Neural cell (in vitro differentiated cells): ENCODE data around the gene BMP4. TPM values are rescaled to one million over a fixed set of nuclear protein-coding genes. Genes with fewer than 3 reads are reported as not detected.

Source experiments
- H2AFZ ChIP-seq: fragments of 200-600, 300-800 bp; sonication (generic), shearing (Covaris generic); 2 replicates; pipeline ENCODE4 v1.6.0; 2014; ENCODE audit warnings: low read depth, mild to moderate bottlenecking, antibody characterized with exemption, low read length, moderate library complexity
- H3F3A ChIP-seq: fragments of 200-600 bp; shearing (Covaris generic); 2 replicates; pipeline ENCODE4 v1.6.1; 2016; ENCODE audit warnings: mild to moderate bottlenecking, moderate library complexity, mixed read lengths, antibody characterized with exemption, low read length; ENCODE audit not compliant: insufficient read depth, poor library complexity, severe bottlenecking
- H3K27ac ChIP-seq: fragments of 200-600, 300-800 bp; sonication (generic), shearing (Covaris generic); 2 replicates; pipeline ENCODE4 v1.5.1; 2014; ENCODE audit warnings: mild to moderate bottlenecking, low read length, moderate library complexity
- H3K27me3 ChIP-seq: fragments of 300-800, 200-600 bp; sonication (generic), shearing (Covaris generic); 2 replicates; pipeline ENCODE4 v1.6.0; 2014; ENCODE audit warnings: mild to moderate bottlenecking, low read depth, low read length, moderate library complexity; ENCODE audit not compliant: insufficient read depth
- H3K36me3 ChIP-seq: fragments of 300-800, 200-600 bp; sonication (generic), shearing (Covaris generic); 2 replicates; pipeline ENCODE4 v1.5.1; 2014; ENCODE audit warnings: mild to moderate bottlenecking, antibody characterized with exemption, low read length, moderate library complexity; ENCODE audit not compliant: insufficient read depth
- H3K4me2 ChIP-seq: fragments of 300-800, 200-600 bp; sonication (generic), shearing (Covaris generic); 2 replicates; pipeline ENCODE4 v1.6.0; 2014; ENCODE audit warnings: mild to moderate bottlenecking, low read length
- H3K4me3 ChIP-seq: fragments of 300-800, 200-600 bp; sonication (generic), shearing (Covaris generic); 2 replicates; pipeline ENCODE4 v1.5.1; 2014; ENCODE audit warnings: mild to moderate bottlenecking, low read length, moderate library complexity
- H3K79me2 ChIP-seq: fragments of 200-600 bp; shearing (Covaris generic); replicated peaks from 2 replicates; pipeline ENCODE4 v1.6.0; 2014; ENCODE audit warnings: mild to moderate bottlenecking, low read length, moderate library complexity; ENCODE audit not compliant: insufficient read depth
- H3K9ac ChIP-seq: fragments of 300-800, 200-600 bp; sonication (generic), shearing (Covaris generic); 2 replicates; pipeline ENCODE4 v1.6.1; 2016; ENCODE audit warnings: mild to moderate bottlenecking, low read length, mixed read lengths
- H3K9me2 ChIP-seq: fragments of 200-600 bp; shearing (Covaris generic); 2 replicates; pipeline ENCODE4 v1.6.1; 2016; ENCODE audit warnings: mild to moderate bottlenecking, low read length, mixed read lengths; ENCODE audit not compliant: insufficient read depth
- H3K9me3 ChIP-seq: fragments of 200-600, 300-800 bp; sonication (generic), shearing (Covaris generic); 2 replicates; pipeline ENCODE4 v1.6.1; 2016; ENCODE audit warnings: mild to moderate bottlenecking, mixed run types, low read length, moderate library complexity, mixed read lengths
- H4K20me1 ChIP-seq: fragments of 200-600 bp; shearing (Covaris generic); 2 replicates; pipeline ENCODE4 v1.6.1; 2016; ENCODE audit warnings: mild to moderate bottlenecking, mixed run types; ENCODE audit not compliant: insufficient read depth
- CTCF ChIP-seq: fragments of 450-650 bp; IDR thresholded peaks from 2 replicates; pipeline ENCODE4 v1.5.1; 2014; ENCODE audit warnings: antibody characterized with exemption, mild to moderate bottlenecking, moderate library complexity; ENCODE audit not compliant: poor library complexity, severe bottlenecking
- EP300 ChIP-seq: fragments of 450-650 bp; conservative IDR thresholded peaks from 2 replicates; pipeline ENCODE4 v1.6.1; 2014; ENCODE audit warnings: antibody characterized with exemption, mild to moderate bottlenecking, moderate library complexity; ENCODE audit not compliant: poor library complexity, severe bottlenecking
- EZH2 ChIP-seq: fragments of 200-600, 300-800 bp; shearing (Covaris generic), sonication (generic); IDR thresholded peaks from 2 replicates; pipeline ENCODE4 v1.6.1; 2014; ENCODE audit warnings: antibody characterized with exemption, low read length, borderline replicate concordance, mild to moderate bottlenecking; ENCODE audit not compliant: insufficient read depth, poor library complexity, severe bottlenecking
- MXI1 ChIP-seq: fragments of 450-650 bp; conservative IDR thresholded peaks from 2 replicates; pipeline ENCODE4 v1.6.1; 2014; ENCODE audit warnings: antibody characterized with exemption, mild to moderate bottlenecking; ENCODE audit not compliant: poor library complexity, severe bottlenecking
- POLR2AphosphoS5 ChIP-seq: IDR thresholded peaks from 2 replicates; pipeline ENCODE4 v1.6.1; 2012
- RAD21 ChIP-seq: fragments of 450-650 bp; conservative IDR thresholded peaks from 2 replicates; pipeline ENCODE4 v1.6.1; 2014; ENCODE audit warnings: antibody characterized with exemption, mild to moderate bottlenecking, moderate library complexity
- SMC3 ChIP-seq: fragments of 450-650 bp; conservative IDR thresholded peaks from 2 replicates; pipeline ENCODE4 v1.6.1; 2014; ENCODE audit warnings: antibody characterized with exemption, mild to moderate bottlenecking, moderate library complexity; ENCODE audit not compliant: poor library complexity
- TAF1 ChIP-seq: IDR thresholded peaks from 2 replicates; pipeline ENCODE4 v1.6.1; 2012; ENCODE audit warnings: low read depth
- polyA plus RNA-seq: library from polyadenylated mRNA; depleted of rRNA; stranded (reverse); fragments of >200 nt; gene quantifications from 2 replicates; pipeline ENCODE4 v1.2.3, GENCODE V29; 2014
- TF ChIP-seq, protein P1 (sequence below): IDR thresholded peaks from 2 replicates; pipeline ENCODE4 v1.6.1; 2012; ENCODE audit warnings: borderline replicate concordance

BMP4 gene
- polyA plus RNA-seq, 1 donor from 2014 or later, result 2.5 TPM

DNA sequence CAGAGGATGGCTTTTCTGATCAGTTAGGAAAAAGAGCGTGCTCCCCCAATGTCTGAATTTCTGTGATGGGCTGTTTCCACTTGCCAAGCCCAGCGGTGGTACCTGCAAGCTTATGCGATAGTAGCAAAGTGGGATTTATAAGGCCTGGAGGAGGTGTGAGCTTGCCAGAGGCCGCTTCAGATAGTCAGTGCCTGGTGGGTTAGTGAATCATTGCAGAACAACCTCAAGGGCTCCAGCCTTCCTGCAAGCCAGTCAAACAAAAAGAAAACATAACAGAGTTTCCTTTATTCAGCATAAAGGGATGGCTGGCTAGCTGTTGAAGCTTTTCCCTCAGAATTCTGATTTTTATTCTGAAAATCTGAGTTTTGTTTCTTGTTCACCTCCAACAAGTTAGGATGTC, 7.6 kb upstream of the BMP4 start:
- Histone ChIP-seq H3K9ac (no peak overlapping the region), H2AFZ (no peak overlapping the region), H3K79me2 (no peaks in the 10 kb centered on the region), H3K4me3 (no peak overlapping the region), H3K9me3 (no peaks in the 10 kb centered on the region), H3F3A (no peaks in the 10 kb centered on the region), H3K9me2 (no peaks in the 10 kb centered on the region), H3K27ac (no peak overlapping the region), H3K36me3 (no peaks in the 10 kb centered on the region), H4K20me1 (no peaks in the 10 kb centered on the region), H3K4me2 (no peak overlapping the region), H3K27me3 (peaks cover 41% of the 10 kb centered on the region)
- no peak for TF ChIP-seq RAD21
- no peak for TF ChIP-seq SMC3
- no peak for TF ChIP-seq EP300

DNA sequence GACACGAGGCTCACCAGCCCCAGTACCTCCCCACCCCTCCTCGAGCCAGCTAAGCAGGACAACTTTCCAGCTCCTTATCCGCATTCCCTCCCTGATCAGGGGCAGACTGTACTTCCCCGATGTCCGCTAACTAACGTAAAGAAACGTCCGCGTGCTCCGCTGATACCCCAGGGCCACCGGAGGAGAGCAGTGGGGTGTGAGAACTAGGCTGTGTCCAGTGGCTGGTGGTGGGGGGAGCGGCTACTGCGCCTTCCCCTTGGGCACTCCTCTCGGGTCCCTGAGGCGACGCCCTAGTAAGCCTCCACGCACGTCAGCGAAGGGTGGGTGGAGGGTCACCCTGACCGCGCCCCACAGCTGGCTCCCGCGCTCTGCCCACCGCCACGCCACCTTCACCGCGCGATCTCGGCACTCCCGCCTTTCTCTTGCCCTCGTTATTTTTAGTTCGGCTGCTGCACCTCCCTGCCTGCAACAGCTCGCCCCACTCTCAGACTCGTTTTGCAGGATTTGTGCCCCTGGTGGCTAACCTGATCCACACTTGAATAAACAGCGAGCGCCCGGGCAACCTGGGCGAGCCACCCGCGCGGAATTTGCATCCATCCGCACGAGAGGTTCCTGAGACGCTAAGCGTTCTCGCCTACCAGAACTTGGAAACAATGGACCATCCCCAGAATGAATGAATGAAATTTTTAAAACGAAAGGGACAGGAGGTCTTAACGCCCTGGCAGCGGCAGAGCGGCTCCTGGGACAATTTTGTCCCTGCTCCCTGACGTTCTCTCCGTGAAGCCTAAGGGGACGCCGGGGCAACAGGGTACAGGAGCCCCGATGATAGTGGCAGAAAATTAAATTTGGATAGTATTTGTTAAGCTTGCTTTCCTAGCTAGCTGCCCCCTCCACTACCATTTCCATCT, 6.9 kb upstream of the BMP4 start:
- H4K20me1 ChIP-seq, result no peaks in the 10 kb centered on the region
- H2AFZ ChIP-seq, result no peak overlapping the region
- H3K36me3 ChIP-seq, result no peaks in the 10 kb centered on the region
- TF ChIP-seq EP300, result no peak
- no peak for TF ChIP-seq RAD21
- TF ChIP-seq CTCF, result peak; percentile 51
- TF ChIP-seq, protein P1, sequence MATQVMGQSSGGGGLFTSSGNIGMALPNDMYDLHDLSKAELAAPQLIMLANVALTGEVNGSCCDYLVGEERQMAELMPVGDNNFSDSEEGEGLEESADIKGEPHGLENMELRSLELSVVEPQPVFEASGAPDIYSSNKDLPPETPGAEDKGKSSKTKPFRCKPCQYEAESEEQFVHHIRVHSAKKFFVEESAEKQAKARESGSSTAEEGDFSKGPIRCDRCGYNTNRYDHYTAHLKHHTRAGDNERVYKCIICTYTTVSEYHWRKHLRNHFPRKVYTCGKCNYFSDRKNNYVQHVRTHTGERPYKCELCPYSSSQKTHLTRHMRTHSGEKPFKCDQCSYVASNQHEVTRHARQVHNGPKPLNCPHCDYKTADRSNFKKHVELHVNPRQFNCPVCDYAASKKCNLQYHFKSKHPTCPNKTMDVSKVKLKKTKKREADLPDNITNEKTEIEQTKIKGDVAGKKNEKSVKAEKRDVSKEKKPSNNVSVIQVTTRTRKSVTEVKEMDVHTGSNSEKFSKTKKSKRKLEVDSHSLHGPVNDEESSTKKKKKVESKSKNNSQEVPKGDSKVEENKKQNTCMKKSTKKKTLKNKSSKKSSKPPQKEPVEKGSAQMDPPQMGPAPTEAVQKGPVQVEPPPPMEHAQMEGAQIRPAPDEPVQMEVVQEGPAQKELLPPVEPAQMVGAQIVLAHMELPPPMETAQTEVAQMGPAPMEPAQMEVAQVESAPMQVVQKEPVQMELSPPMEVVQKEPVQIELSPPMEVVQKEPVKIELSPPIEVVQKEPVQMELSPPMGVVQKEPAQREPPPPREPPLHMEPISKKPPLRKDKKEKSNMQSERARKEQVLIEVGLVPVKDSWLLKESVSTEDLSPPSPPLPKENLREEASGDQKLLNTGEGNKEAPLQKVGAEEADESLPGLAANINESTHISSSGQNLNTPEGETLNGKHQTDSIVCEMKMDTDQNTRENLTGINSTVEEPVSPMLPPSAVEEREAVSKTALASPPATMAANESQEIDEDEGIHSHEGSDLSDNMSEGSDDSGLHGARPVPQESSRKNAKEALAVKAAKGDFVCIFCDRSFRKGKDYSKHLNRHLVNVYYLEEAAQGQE, result no peak
- TF ChIP-seq EZH2, result no peak
- H3K9me2 ChIP-seq, result no peaks in the 10 kb centered on the region
- H3K4me3 ChIP-seq, result peak overlapping the region; percentile 56
- no peak overlapping the region for H3K9ac ChIP-seq
- no peaks in the 10 kb centered on the region for H3K79me2 ChIP-seq
- no peaks in the 10 kb centered on the region for H3K9me3 ChIP-seq
- peaks cover 44% of the 10 kb centered on the region for H3K27me3 ChIP-seq
- no peak overlapping the region for H3K4me2 ChIP-seq
- no peak overlapping the region for H3K27ac ChIP-seq
- H3F3A ChIP-seq, result no peaks in the 10 kb centered on the region

DNA sequence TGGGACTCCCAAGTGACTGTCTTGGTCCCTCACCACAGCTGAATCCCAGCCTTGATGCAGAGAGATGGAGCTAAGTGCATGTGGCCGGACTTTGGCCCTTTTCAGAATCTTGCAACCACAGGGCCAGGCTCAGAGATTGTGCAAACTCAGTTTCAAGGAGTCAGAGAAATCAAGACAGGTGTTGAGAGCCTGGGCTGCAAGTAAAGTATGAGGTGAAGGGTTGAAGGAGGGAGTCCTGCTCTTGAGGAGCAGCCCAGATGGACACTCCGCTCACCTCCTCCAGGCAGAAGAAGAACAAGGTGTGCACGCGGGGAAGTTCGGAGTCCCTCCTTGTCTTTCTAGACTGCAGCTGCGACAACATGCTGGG, 6.3 kb upstream of the BMP4 start:
- H4K20me1 ChIP-seq, result no peaks in the 10 kb centered on the region
- no peak overlapping the region for H3K27ac ChIP-seq
- H3F3A ChIP-seq, result no peaks in the 10 kb centered on the region
- no peaks in the 10 kb centered on the region for H3K36me3 ChIP-seq
- H3K9me2 ChIP-seq, result no peaks in the 10 kb centered on the region
- H3K4me2 ChIP-seq, result no peak overlapping the region
- H2AFZ ChIP-seq, result no peak overlapping the region
- H3K9me3 ChIP-seq, result no peaks in the 10 kb centered on the region
- peaks cover 51% of the 10 kb centered on the region for H3K27me3 ChIP-seq
- H3K4me3 ChIP-seq, result peak overlapping the region; percentile 56
- H3K9ac ChIP-seq, result no peak overlapping the region
- TF ChIP-seq EP300 (no peak), TAF1 (no peak), CTCF (no peak), POLR2AphosphoS5 (no peak), MXI1 (no peak), EZH2 (no peak), SMC3 (no peak), RAD21 (no peak)
- TF ChIP-seq, protein P1, result no peak
- H3K79me2 ChIP-seq, result no peaks in the 10 kb centered on the region
